Esophagus muscularis mucosa (tissue), 4 donors: ENCODE data around the gene PEX11G. TPM values are rescaled to one million over a fixed set of nuclear protein-coding genes. Genes with fewer than 3 reads are reported as not detected.

ENCODE experiments used
- DNase-seq: peaks from one replicate; pipeline ENCODE4 v3.0.0-alpha.2; 2017; ENCODE audit errors: extremely low spot score
- H3K27ac ChIP-seq, 4 donors: fragments of 200-600 bp; sonication (generic); replicated peaks in 1 of 4; 1 replicate in 3 of 4; 2 replicates in 1 of 4; pipeline ENCODE4 v1.5.1; 2016 to 2019; ENCODE audit warnings: mild to moderate bottlenecking in 1 of 4
- H3K27me3 ChIP-seq, 4 donors: fragments of 200-600 bp; sonication (generic); one replicate each; pipeline versions ENCODE4 v1.5.1 to v1.6.0; 2016 to 2019
- H3K36me3 ChIP-seq, 4 donors: fragments of 200-600 bp; sonication (generic); one replicate each; pipeline ENCODE4 v1.5.1; 2016 to 2019
- H3K4me1 ChIP-seq, 4 donors: fragments of 200-600 bp; sonication (generic); one replicate each; pipeline ENCODE4 v1.5.1; 2016 to 2019
- H3K4me3 ChIP-seq, 4 donors: fragments of 200-600 bp; sonication (generic); 1 replicate in 2 of 4; 2 replicates in 2 of 4; pipeline ENCODE4 v1.5.1; 2016 to 2019; ENCODE audit warnings: mild to moderate bottlenecking in 4 of 4, moderate library complexity in 1 of 4
- H3K9me3 ChIP-seq, 4 donors: fragments of 200-600 bp; sonication (generic); 1 replicate in 3 of 4; 2 replicates in 1 of 4; pipeline ENCODE4 v1.5.1; 2016 to 2019
- CTCF ChIP-seq, 3 experiments: fragments of 200-600 bp in 2 of 3; fragments of 450-650 bp in 1 of 3; sonication (generic) in 2 of 3; IDR thresholded peaks; one replicate each; pipeline ENCODE4 v1.5.1; 2017 to 2019; ENCODE audit warnings: antibody characterized with exemption in 3 of 3, mild to moderate bottlenecking in 2 of 3, moderate library complexity in 1 of 3
- EP300 ChIP-seq: sonication (generic); formaldehyde crosslinking; IDR thresholded peaks from one replicate; pipeline ENCODE4 v1.6.1; 2017; ENCODE audit warnings: antibody characterized with exemption
- POLR2A ChIP-seq: fragments of 450-650 bp; IDR thresholded peaks from one replicate; pipeline ENCODE4 v1.6.1; 2017; ENCODE audit warnings: antibody characterized with exemption, moderate library complexity, mild to moderate bottlenecking, low read depth
- POLR2AphosphoS5 ChIP-seq, 2 donors: sonication (generic); formaldehyde crosslinking; IDR thresholded peaks; one replicate each; pipeline ENCODE4 v1.6.1; 2017; ENCODE audit warnings: antibody characterized with exemption in 2 of 2
- WGBS: methylation state at CpG from one replicate; pipeline ENCODE4 v1.1.5; 2018; 5-methylcytosine and 5-hydroxymethylcytosine counted together
- intact Hi-C: fragments of 100-400 bp; cut with DNase I; formaldehyde crosslinking; loops from one replicate; pipeline ENCODE4 v1.15.1; 2023
- total RNA-seq, 4 donors: library from RNA; depleted of rRNA; stranded (reverse); fragments of >200 nt; gene quantifications; one replicate each; pipeline versions ENCODE4 v1.1.0 to v1.2.1, GENCODE V29; 2016

The PEX11G gene
- total RNA-seq, 4 donors from 2014 or later, result 1.7 to 5.3 (median 3.7) TPM

DNA sequence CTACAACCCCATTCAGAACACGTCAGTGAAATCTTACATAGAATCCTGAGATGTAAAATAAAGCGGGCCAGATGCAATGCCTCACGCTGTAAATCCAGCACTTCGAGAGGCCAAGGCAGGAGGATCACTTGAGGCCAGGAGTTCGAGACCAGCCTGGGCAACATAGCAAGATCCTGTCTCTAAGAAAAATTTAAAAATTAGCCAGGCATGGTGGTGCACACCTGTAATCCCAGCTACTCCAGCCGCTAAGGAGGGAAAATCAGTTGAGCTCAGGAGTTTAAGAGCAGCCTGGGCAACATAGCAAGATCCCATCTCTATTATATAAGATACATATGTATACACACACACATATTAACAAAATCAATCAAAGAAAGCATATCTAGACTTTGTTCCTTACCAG is 41.2 kb downstream of the PEX11G start:
- intact Hi-C loops, result no loop called here
- Histone ChIP-seq H3K27ac (no peak overlapping the region), H3K9me3 (no peaks in the 10 kb centered on the region), H3K36me3 (peaks cover 57 to 96% (median 89%) of the 10 kb centered on the region in 4 donors), H3K4me1 (no peaks in the 10 kb centered on the region), H3K27me3 (no peaks in the 10 kb centered on the region), H3K4me3 (no peak overlapping the region)
- 97% methylated on average over 6 of the region's 6 CpGs for WGBS
- no peak for TF ChIP-seq CTCF (IDR thresholded peaks at IDR 0.05)
- no peak for TF ChIP-seq POLR2A
- TF ChIP-seq EP300, result no peak
- TF ChIP-seq POLR2AphosphoS5 (IDR thresholded peaks at IDR 0.05), result no peak
- no peak for DNase-seq

DNA sequence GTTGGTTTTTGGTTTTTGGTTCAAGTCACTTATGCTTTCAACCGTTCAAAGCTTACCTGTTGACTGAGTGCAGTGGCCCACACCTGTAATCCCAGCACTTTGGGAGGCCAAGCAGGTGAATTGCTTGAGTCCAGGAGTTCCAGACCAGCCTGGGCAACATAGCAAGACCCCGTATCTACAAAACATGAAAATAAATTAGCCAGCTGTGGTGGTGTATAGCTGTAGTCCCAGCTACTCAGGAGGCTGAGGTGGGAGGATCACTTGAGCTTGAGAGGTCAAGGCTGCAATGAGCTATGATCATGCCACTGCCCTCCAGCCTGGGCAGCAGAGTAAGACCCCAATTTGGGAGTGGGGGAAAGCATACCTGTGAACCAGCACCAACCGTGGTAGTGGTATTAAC is 43.7 kb downstream of the PEX11G start:
- Histone ChIP-seq H3K4me1 (no peaks in the 10 kb centered on the region), H3K27me3 (no peaks in the 10 kb centered on the region), H3K36me3 (peaks cover 68 to 100% (median 97%) of the 10 kb centered on the region in 4 donors), H3K9me3 (no peaks in the 10 kb centered on the region), H3K27ac (no peak overlapping the region), H3K4me3 (no peak overlapping the region)
- 96% methylated on average over 3 of the region's 3 CpGs for WGBS
- intact Hi-C loops, result no loop called here
- DNase-seq, result no peak
- TF ChIP-seq EP300 (no peak), CTCF (IDR thresholded peaks at IDR 0.05) (no peak), POLR2A (no peak), POLR2AphosphoS5 (IDR thresholded peaks at IDR 0.05) (no peak)

GRCh38 chr19:7444042-7444441 is 44.8 kb downstream of the PEX11G start:
- H3K9me3 ChIP-seq, result no peaks in the 10 kb centered on the region
- WGBS, result 90% methylated on average over 19 of the region's 19 CpGs
- no peaks in the 10 kb centered on the region for H3K27me3 ChIP-seq
- TF ChIP-seq EP300 (no peak), CTCF (IDR thresholded peaks at IDR 0.05) (no peak), POLR2A (no peak), POLR2AphosphoS5 (IDR thresholded peaks at IDR 0.05) (no peak)
- no peak overlapping the region for H3K27ac ChIP-seq
- no peaks in the 10 kb centered on the region for H3K4me1 ChIP-seq
- intact Hi-C loops, result no loop called here
- no peak for DNase-seq
- H3K36me3 ChIP-seq, result peaks cover 67 to 100% (median 91%) of the 10 kb centered on the region in 4 donors
- no peak overlapping the region for H3K4me3 ChIP-seq

DNA sequence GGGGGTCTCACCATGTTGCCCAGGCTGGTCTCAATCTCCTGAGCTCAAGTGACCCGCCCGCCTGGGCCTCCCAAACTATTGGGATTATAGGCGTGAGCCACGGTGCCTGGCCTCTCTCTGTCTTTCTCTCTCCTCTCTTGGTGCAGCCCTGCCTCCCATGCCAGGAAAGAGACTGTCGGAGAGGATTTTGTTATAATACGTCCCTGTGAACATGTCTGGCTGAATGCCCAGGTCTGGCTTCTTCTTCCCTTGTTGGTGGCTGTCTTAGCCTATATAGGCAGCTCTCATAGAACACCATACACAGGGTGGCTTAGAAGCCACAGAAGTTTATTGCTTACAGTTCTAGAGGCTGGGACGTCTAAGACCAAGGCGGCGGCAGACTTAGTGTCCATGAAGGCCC is 46.4 kb downstream of the PEX11G start:
- no peaks in the 10 kb centered on the region for H3K4me1 ChIP-seq
- no peak for TF ChIP-seq POLR2A
- no peak for TF ChIP-seq POLR2AphosphoS5 (IDR thresholded peaks at IDR 0.05)
- no peak for TF ChIP-seq EP300
- TF ChIP-seq CTCF (IDR thresholded peaks at IDR 0.05), result no peak
- DNase-seq, result no peak
- H3K36me3 ChIP-seq, result peaks cover 52 to 87% (median 75%) of the 10 kb centered on the region in 4 donors
- H3K27me3 ChIP-seq, result no peaks in the 10 kb centered on the region
- no peaks in the 10 kb centered on the region for H3K9me3 ChIP-seq
- no peak overlapping the region for H3K4me3 ChIP-seq
- WGBS, result 66% methylated on average over 5 of the region's 9 CpGs
- no peak overlapping the region for H3K27ac ChIP-seq
- intact Hi-C loops, result no loop called here

DNA sequence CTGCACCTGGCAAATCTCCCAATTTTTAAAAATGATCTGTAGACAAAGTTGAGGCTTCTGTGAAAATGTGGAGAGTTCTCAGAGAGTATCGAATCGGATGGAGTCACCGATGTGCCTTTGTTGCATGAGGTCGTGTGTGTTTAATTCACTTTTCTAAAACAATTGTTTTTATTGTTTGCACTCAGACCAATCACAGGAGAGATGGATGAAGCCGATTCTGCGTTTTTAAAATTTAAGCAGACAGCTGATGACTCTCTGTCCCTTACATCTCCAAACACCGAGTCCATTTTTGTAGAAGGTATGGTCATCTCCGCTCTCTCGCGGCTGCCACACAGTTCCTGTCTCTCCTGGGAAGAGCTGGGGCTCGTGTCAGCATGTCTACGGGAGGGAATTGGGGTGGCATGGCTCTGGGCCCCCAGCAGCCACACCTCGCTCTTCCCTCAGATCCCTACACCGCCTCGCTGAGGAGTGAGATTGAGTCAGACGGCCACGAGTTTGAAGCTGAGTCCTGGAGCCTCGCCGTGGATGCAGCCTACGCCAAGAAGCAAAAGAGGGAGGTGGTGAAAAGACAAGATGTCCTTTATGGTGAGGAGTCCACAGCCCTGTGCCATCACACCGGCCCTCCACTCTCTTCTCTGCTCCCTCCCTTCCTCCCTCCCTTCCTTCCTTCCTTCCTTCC is 47.2 kb downstream of the PEX11G start:
- WGBS, result 92% methylated on average over 21 of the region's 21 CpGs
- no peaks in the 10 kb centered on the region for H3K27me3 ChIP-seq
- H3K36me3 ChIP-seq, result peaks cover 45 to 79% (median 67%) of the 10 kb centered on the region in 4 donors

More for the DNA sequence above, 47.2 kb downstream of the PEX11G start:
- no peak for DNase-seq
- no peaks in the 10 kb centered on the region for H3K9me3 ChIP-seq
- no peak overlapping the region for H3K4me3 ChIP-seq
- H3K4me1 ChIP-seq, result peaks cover 0 to under 1% (median 0%) of the 10 kb centered on the region in 4 donors
- no peak overlapping the region for H3K27ac ChIP-seq
- intact Hi-C loops, result no loop called here
- TF ChIP-seq CTCF (IDR thresholded peaks at IDR 0.05), result no peak
- no peak for TF ChIP-seq POLR2A
- TF ChIP-seq POLR2AphosphoS5 (IDR thresholded peaks at IDR 0.05), result no peak
- TF ChIP-seq EP300, result no peak
